ENCODE data around the gene PRDM15. TPM values are rescaled to one million over a fixed set of nuclear protein-coding genes. Genes with fewer than 3 reads are reported as not detected.

Gene PRDM15
- total RNA-seq, 1 donor: 7.2 TPM

DNA sequence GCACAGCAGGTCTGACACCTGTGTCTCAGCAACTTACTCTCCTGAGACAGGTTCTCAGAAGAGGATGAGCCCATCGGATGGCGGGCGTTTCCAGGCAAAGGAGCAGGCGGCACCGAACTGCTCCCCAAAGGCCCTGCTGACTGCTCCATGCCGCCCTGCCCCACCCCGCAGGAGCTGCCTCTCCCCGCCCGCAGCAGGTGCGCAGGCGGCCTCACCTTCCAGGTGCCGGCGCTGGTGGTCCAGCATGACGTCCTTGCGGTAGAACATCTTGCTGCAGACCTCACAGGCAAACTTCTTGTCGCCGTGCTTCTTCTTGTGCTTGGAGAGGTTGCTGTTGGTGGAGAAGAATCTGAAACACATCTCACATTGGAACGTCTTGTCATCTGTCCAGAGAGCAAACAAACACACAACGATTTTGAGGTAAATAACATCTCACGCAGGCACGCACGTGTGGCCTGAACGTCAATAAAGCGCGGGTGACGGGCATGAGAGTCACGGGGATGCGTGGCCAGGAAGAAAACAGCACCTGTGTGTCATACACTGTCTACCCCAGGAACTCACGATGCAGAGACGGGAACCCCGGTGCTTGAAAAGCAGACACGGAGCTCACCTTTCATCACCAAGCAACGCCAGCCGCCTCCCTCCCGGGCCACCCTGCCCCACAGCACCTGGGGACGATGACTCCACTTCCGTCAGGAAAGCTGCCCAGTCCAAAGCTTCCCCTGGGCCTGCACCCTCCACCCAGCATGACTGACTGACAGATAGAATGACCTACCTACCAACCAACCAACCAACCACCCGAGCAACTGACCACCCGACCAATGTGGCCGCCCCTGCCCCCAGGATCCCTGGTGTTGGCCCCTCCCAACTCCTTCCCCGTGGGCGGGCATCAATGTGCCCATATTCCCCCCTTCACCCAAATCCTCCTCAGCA, 50.9 kb downstream of the PRDM15 start:
- DNase-seq (ENCODE audit: insufficient read length, low spot score, missing footprints): peak; percentile 72
- H3K36me3 ChIP-seq (ENCODE audit: insufficient read depth, low read length): peaks cover 9% of the 10 kb centered on the region
- TF ChIP-seq, protein P1, sequence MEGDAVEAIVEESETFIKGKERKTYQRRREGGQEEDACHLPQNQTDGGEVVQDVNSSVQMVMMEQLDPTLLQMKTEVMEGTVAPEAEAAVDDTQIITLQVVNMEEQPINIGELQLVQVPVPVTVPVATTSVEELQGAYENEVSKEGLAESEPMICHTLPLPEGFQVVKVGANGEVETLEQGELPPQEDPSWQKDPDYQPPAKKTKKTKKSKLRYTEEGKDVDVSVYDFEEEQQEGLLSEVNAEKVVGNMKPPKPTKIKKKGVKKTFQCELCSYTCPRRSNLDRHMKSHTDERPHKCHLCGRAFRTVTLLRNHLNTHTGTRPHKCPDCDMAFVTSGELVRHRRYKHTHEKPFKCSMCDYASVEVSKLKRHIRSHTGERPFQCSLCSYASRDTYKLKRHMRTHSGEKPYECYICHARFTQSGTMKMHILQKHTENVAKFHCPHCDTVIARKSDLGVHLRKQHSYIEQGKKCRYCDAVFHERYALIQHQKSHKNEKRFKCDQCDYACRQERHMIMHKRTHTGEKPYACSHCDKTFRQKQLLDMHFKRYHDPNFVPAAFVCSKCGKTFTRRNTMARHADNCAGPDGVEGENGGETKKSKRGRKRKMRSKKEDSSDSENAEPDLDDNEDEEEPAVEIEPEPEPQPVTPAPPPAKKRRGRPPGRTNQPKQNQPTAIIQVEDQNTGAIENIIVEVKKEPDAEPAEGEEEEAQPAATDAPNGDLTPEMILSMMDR (IDR thresholded peaks at IDR 0.05; ENCODE audit: extremely low read depth, low read depth, low read length): no peak
- no peak overlapping the region for H3K4me3 ChIP-seq (ENCODE audit: insufficient read depth, low read length)
- no peak overlapping the region for H2AFZ ChIP-seq (ENCODE audit: low read length)
- H3K4me1 ChIP-seq (ENCODE audit: insufficient read depth, low read length): no peaks in the 10 kb centered on the region
- no peaks in the 10 kb centered on the region for H4K20me1 ChIP-seq (ENCODE audit: insufficient read depth, low read length)
- no peak overlapping the region for H3K4me2 ChIP-seq (ENCODE audit: insufficient read depth, low read length)
- H3K27me3 ChIP-seq (ENCODE audit: insufficient read depth, low read length): no peaks in the 10 kb centered on the region
- H3K27ac ChIP-seq (ENCODE audit: low read depth, low read length): no peak overlapping the region
- no peaks in the 10 kb centered on the region for H3K79me2 ChIP-seq (ENCODE audit: insufficient read depth, low read length)
- H3K9me3 ChIP-seq (ENCODE audit: low read depth, low read length): no peaks in the 10 kb centered on the region

DNA sequence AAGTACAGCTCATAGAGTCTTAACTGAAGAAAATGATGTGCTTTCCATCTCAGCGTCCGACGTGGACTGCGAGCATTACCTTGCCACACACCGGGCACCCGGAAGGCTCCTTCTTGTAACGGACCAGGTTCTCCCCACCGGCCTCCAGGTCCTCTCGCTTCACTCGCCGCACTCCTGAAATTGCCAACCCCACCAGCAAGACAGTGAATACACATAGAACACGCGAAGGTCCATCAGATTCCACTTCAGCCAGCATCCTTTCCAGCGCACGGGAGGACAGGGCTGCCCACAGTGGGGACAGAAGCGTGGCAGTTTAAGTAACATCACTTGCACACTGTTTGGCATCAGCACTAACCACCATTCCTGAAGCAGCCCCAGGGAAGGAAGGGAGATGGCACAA, 53.3 kb downstream of the PRDM15 start:
- Histone ChIP-seq H3K4me1 (ENCODE audit: insufficient read depth, low read length) (no peaks in the 10 kb centered on the region), H3K4me3 (ENCODE audit: insufficient read depth, low read length) (no peak overlapping the region), H3K79me2 (ENCODE audit: insufficient read depth, low read length) (no peaks in the 10 kb centered on the region), H3K27me3 (ENCODE audit: insufficient read depth, low read length) (no peaks in the 10 kb centered on the region), H3K27ac (ENCODE audit: low read depth, low read length) (no peak overlapping the region), H3K4me2 (ENCODE audit: insufficient read depth, low read length) (no peak overlapping the region), H3K9me3 (ENCODE audit: low read depth, low read length) (no peaks in the 10 kb centered on the region), H2AFZ (ENCODE audit: low read length) (no peak overlapping the region), H3K36me3 (ENCODE audit: insufficient read depth, low read length) (peaks cover 9% of the 10 kb centered on the region), H4K20me1 (ENCODE audit: insufficient read depth, low read length) (no peaks in the 10 kb centered on the region)
- TF ChIP-seq, protein P1 (IDR thresholded peaks at IDR 0.05; ENCODE audit: extremely low read depth, low read depth, low read length): no peak
- DNase-seq (ENCODE audit: insufficient read length, low spot score, missing footprints): no peak

DNA sequence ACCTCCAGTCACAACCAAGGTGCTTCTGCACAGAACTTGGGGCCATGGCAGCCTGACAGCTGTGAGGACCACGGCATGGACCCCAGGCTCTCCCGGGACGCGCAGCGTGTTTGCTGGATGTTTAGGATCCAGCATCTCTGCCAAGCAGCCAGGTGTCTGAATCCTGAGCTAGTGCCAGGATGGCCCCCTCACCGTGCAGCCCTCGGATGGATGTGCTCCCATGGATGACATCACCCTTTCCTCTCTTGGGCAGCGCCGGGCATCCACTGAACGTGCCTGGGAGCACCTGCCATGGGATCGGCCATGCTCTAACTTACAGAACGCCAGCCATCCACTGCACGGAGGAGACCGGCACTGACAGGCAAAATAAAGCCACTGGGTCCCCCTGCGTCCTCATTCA, 53.9 kb downstream of the PRDM15 start:
- H3K27ac ChIP-seq (ENCODE audit: low read depth, low read length): no peak overlapping the region
- no peaks in the 10 kb centered on the region for H3K27me3 ChIP-seq (ENCODE audit: insufficient read depth, low read length)
- no peak overlapping the region for H3K4me2 ChIP-seq (ENCODE audit: insufficient read depth, low read length)
- H3K4me3 ChIP-seq (ENCODE audit: insufficient read depth, low read length): no peak overlapping the region
- no peaks in the 10 kb centered on the region for H3K9me3 ChIP-seq (ENCODE audit: low read depth, low read length)
- H2AFZ ChIP-seq (ENCODE audit: low read length): no peak overlapping the region
- no peaks in the 10 kb centered on the region for H4K20me1 ChIP-seq (ENCODE audit: insufficient read depth, low read length)
- DNase-seq (ENCODE audit: insufficient read length, low spot score, missing footprints): no peak
- H3K4me1 ChIP-seq (ENCODE audit: insufficient read depth, low read length): no peaks in the 10 kb centered on the region
- H3K79me2 ChIP-seq (ENCODE audit: insufficient read depth, low read length): no peaks in the 10 kb centered on the region
- peaks cover 9% of the 10 kb centered on the region for H3K36me3 ChIP-seq (ENCODE audit: insufficient read depth, low read length)
- TF ChIP-seq, protein P1 (IDR thresholded peaks at IDR 0.05; ENCODE audit: extremely low read depth, low read depth, low read length): no peak

DNA sequence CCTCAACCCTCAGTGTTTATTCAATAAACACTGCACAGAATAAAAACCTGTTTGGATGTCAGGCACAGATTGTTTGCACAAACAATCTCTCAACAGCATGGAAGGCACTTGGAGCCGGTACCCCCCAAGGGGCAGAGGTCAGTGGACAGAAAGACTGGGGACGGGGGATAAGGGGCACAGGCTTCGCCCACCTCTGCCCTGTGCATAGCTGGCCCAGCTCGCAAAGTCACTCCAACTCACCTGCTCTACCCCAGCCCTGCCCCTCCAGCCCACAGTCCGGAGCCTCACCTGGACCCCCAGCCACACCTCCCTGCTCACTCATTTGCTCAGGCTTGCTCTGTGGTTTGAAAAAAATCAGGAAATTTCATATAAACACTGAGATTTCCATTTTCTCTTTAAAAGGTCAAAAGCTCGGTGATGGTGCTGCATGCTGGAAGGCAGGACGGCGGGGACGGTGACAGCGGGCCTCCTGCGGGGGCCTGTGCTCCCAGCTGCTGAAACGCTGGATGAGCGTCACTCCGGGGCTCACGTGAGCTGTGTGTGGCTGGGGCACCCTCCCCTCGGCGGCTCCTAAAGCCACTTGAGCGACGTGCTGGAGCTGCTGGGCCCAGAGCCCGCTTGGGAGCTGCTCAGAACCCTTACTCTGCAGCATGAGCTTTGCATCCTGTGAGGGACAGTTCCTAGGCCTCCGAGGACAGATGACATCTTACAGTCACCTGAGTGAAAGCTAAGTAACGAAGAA, 54.5 kb downstream of the PRDM15 start:
- no peaks in the 10 kb centered on the region for H3K4me1 ChIP-seq (ENCODE audit: insufficient read depth, low read length)
- no peak overlapping the region for H2AFZ ChIP-seq (ENCODE audit: low read length)
- H3K36me3 ChIP-seq (ENCODE audit: insufficient read depth, low read length): peaks cover 9% of the 10 kb centered on the region
- H3K79me2 ChIP-seq (ENCODE audit: insufficient read depth, low read length): no peaks in the 10 kb centered on the region
- no peaks in the 10 kb centered on the region for H4K20me1 ChIP-seq (ENCODE audit: insufficient read depth, low read length)
- H3K27ac ChIP-seq (ENCODE audit: low read depth, low read length): no peak overlapping the region
- no peaks in the 10 kb centered on the region for H3K27me3 ChIP-seq (ENCODE audit: insufficient read depth, low read length)
- H3K9me3 ChIP-seq (ENCODE audit: low read depth, low read length): no peaks in the 10 kb centered on the region
- DNase-seq (ENCODE audit: insufficient read length, low spot score, missing footprints): no peak
- no peak overlapping the region for H3K4me3 ChIP-seq (ENCODE audit: insufficient read depth, low read length)
- TF ChIP-seq, protein P1 (IDR thresholded peaks at IDR 0.05; ENCODE audit: extremely low read depth, low read depth, low read length): no peak
- H3K4me2 ChIP-seq (ENCODE audit: insufficient read depth, low read length): no peak overlapping the region
